Nucleus accumbens (tissue), 56 donors: ENCODE results near the gene SMCO1.
"Not testable (repeated sequence)": the region's sequence is repeated elsewhere in the genome, so short reads cannot be mapped to it uniquely, and the experiment has no call there.

ENCODE experiments used
- DNase-seq, 56 donors: peaks; one replicate each; lab custom pipeline; 2025; lab: John Stamatoyannopoulos, UW

The SMCO1 gene

GRCh38 chr3:196498297-196498696 is 16.8 kb downstream of the SMCO1 start:
- no peak for DNase-seq

- no peak for DNase-seq
These were observed 19.0 kb downstream of the SMCO1 start for GRCh38 chr3:196496183-196496582.

GRCh38 chr3:196493292-196493691 is 21.9 kb downstream of the SMCO1 start:
- DNase-seq = no peak

GRCh38 chr3:196492080-196492479 is 23.1 kb downstream of the SMCO1 start:
- no peak for DNase-seq

GRCh38 chr3:196489747-196490146 is 25.4 kb downstream of the SMCO1 start:
- no peak for DNase-seq

- DNase-seq = no peak
These were observed 28.9 kb downstream of the SMCO1 start for GRCh38 chr3:196486263-196486662.

GRCh38 chr3:196477678-196478077 is 37.5 kb downstream of the SMCO1 start:
- no peak for DNase-seq

GRCh38 chr3:196472286-196472685 is 42.9 kb downstream of the SMCO1 start:
- DNase-seq = peak in 9 of 56 donors; percentile 2 to 34 (median 21)

- no peak for DNase-seq
These were observed 43.6 kb downstream of the SMCO1 start for GRCh38 chr3:196471551-196471950.

GRCh38 chr3:196470182-196470581 is 45.0 kb downstream of the SMCO1 start:
- not testable (repeated sequence) for DNase-seq

- no peak for DNase-seq
These were observed 51.3 kb downstream of the SMCO1 start for GRCh38 chr3:196463804-196464203.

- DNase-seq = no peak
These were observed 51.7 kb downstream of the SMCO1 start for GRCh38 chr3:196463478-196463756.

GRCh38 chr3:196462680-196463477 is 52.3 kb downstream of the SMCO1 start:
- DNase-seq = not testable (repeated sequence)

GRCh38 chr3:196458063-196458462 is 57.1 kb downstream of the SMCO1 start:
- no peak for DNase-seq

GRCh38 chr3:196457470-196457869 is 57.7 kb downstream of the SMCO1 start:
- not testable (repeated sequence) for DNase-seq
